HG03139 (cell line): ENCODE results near the gene CD48.
"Not testable (repeated sequence)": the region's sequence is repeated elsewhere in the genome, so short reads cannot be mapped to it uniquely, and the experiment has no call there.

Experiments
- ATAC-seq: cut with Tn5 transposase; IDR thresholded peaks from one replicate; pipeline ENCODE4 v1.9.1; 2021; ENCODE audit not compliant: unreplicated experiment

Gene CD48

DNA sequence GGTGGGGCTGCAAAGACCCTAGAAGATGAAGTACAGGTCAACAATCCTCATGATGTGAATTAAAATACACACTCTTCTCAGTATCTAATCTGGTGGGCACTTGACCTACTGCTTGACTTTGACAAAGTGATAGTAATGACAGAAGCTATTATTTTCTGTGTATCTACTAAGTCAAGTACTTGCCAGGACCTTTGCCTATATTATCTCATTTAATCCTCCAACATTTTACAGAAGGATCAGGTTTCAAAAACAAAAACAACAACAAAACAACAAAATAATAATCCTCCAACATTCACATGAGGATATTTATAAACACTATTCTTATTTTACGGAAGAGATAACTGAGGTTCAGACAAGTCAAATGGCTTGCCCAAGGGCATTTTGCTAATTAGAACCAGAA lies 4.4 kb upstream of the CD48 start:
- ATAC-seq: no peak

DNA sequence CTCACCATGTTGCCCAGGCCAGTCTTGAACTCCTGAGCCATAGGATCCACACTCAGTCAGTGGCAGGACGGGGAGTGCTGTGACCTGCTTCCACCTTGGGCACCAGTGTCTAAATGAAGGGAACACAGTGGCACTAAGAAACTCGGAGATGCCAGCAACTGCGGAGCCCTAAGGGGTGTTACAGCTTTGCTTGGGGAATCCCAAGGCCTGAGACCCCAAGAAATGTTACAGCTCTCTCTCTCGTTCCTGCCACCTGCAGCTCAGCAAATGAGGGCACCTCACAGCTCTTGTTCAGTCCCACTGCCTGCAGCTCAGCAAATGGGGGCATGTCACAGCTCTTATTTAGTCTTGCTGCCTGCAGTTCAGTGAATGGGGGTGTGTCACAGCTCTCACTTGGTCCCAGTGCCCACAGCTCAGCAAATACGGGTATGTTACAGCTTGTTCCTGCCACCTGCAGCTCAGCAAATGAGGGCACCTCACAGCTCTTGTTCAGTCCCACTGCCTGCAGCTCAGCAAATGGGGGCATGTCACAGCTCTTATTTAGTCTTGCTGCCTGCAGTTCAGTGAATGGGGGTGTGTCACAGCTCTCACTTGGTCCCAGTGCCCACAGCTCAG lies 2.5 kb upstream of the CD48 start:
- ATAC-seq: not testable (repeated sequence)

DNA sequence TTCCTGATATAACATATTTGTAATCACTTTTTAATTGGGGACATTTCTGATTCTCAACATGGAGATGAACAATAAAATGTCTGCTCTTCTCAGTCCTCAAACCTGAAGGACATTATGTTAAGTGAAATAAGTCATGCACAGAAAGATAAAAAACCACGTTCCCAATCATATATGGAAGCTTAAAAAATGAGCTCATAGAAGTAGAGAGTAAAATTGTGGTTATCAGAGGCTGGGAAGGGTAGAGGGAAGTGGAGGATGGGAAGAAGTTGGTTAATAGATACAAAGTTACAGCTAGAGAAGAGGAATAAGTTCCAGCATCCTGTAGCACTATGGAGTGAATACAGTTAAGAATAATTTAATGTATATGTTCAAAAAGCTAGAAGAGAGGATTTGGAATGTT lies 1.5 kb upstream of the CD48 start:
- no peak for ATAC-seq

DNA sequence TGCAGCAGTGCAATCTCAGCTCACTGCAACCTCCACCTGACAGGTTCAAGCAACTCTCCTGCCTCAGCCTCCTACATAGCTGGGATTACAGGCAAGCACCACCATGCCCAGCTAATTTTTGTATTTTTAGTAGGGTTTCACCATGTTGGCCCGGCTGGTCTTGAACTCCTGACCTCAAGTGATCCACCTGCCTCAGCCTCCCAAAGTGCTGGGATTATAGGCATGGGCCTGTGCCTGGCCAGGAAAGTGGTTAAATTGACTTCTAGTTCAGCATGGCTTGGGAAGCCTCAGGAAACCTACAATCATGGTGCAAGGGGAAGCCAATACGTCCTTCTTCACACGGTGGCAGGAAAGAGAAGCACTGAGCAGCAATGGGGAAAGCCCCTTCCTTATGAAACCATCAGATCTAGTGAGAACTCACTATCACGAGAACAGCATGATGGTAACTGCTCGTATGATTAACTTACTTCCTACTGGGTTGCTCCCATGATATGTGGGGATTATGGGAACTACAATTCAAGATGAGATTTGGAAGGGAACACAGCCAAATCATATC lies 981 bp upstream of the CD48 start:
- ATAC-seq: peak; percentile 29

DNA sequence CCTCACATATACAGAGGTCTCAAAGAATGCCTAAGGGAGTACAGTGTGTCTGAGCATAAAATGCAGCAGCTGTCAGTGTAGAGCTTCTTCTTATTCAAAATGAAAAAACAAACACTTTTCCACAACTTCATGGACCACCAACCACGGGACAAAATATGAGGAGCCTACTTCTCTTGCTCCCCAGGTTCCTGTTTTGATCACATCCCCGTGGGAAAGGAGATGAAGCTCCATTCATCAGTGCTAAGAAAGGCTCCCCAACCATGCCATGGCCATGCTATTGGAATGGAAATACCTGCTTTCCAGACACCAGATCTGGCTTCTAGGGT lies 383 bp downstream of the CD48 start:
- ATAC-seq: no peak

DNA sequence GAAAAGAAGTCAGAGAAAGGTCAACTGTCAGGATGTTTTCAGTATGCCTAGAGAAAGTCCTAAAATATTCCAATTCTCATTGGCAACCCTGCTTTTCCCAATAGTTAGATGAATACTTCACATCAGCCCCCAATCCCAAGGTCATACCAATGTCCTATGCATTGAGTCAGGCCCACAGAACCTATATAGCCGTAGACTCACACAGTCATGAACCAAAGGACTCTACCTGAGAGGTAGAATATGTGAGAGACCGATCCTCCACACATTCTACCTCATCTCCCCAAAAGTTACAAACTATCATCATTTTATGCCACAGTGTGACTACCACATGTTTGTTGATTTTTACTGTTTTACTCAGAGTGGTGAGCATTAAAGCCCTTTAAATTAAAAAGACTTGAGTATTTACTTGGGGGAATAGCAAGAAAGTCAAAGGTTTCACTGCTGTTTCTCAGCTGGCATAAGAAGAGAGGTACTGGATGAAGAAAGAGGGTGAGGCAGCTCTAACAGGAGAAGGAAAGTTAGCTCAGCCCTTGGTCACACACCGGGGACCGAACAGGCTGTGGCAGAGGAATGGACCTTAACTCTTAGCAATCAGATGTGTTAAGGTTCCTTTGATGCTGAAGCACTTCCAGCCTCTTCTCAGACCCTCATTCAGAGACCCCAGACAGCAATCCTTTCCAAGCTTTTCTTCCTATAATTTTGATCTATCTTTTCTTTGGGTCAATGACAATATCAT lies 937 bp downstream of the CD48 start:
- no peak for ATAC-seq

DNA sequence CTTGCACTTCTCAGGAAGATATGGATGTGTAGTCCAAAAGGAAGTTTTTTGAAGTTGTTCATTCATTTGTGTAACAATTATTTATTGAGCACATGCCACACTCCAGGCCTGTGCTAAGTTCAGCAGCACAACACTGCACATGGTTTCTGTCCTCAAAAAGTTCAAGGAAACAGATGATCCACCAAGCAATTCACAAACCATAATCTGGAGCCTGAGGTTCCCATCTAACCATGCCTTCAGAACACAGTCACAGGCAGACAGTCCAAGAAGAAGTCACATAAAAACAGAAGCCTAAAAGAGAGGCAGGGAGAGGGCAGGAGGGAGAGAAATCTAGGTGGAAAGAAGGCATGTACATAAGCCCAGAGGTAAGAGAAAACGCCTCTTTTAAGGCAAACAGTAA lies 1.9 kb downstream of the CD48 start:
- no peak for ATAC-seq

DNA sequence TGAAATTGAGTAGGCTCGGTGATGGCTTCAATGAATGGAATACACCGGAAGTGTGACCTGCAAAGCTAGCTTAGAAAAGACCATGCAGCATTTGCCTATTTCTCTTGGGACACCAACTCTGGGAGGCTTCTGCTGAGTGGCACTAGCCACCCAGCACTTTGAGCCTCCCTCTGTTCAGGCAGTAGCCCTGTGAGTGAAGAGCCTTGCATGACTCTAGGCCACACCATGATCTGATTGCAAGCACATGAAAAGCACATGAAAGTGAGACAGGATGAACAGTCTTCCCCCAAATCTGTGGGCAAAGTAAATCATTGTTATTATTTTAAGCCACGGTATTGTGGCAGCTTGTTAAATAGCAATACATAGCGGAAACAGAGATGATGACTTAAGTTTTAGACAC lies 2.8 kb downstream of the CD48 start:
- no peak for ATAC-seq

DNA sequence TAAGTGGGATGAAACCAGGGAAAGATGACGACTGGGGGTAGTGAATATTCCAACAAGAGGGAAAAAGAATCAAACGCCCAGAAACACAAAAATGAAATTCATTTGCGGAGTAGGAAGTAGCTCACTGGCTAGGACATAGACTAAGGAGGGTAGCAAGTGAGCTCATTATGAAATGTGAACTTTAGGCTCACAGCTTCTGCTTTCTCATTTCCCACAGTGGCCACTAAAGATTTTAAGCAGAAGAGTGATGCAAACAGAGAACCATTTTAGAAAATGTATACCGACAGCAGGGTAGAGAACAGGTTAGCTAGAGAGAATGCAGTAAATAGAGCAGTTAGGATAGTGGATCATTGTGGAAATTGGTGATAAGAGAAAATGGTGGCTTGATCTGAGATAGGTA lies 3.5 kb downstream of the CD48 start:
- ATAC-seq: no peak

DNA sequence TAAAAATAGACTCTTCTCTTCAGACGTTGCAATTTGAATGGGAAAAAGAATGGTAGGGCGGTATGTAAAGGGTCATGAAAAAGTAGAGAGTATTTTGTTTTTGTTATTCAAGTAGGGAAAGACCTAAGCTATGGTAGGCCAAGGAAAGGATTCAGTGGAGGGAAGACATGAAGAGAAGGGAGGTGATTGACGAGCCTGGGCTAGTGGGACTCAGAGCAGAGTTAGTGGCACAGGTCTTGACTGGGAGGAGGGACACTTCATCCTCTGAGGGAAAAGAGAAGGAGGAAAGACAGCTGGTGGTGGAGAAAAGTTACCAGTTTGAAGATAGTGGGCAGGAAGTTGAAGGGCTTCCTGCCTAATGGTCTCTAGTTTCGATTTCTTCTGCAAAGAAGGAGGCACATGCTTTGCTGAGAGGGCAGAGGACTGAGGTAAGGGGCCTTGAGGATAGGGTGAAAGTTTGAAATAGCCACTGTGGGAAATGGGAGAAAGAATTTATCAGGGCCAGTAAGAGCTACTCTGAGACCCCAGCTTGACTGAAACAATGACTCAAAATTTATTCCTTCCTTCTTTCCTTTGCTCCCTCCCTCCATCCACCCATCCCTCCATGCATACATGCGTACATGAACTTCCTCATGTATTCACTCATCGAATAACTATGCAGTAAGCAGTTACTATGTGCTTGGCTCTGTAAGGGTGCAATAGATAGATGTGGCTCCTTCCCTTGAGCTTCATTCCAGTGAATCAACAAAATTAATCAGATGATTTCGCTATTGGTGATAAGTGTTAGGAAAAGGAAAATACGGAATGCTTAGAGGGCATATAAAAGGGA lies 4.2 kb downstream of the CD48 start:
- ATAC-seq: no peak

DNA sequence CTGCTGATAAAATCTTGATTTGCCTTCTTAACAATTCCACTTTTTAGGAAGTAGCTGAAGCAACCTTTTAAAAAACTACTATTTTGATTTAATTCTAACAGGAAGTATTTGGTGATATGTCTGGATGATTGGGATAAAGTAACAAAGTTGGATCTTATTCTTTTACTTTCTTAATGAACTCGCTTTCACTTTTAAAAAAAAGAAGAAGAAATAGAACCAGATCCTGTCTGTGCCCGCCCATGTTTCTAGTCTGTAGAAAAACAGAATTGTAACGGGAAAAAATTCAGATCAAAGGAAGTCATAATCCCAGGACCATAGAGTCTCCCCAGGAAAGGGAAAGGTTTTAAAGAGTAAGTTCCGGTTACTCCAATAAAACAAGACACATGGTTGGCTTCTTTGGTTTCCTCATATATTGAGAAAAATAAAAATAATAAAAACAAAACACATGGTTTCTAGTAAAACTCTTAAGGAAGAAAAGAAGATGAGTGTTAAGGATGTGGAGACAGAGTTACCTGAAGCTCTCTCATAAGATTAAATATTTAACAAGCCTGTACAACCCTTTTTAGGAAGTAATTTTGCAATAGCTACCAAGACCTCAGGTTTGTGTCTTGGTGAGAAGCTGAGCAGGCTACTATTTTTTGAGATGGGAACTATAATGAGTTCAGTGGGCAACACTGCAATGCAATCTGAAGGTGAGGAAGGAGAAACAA lies 4.9 kb downstream of the CD48 start:
- no peak for ATAC-seq

DNA sequence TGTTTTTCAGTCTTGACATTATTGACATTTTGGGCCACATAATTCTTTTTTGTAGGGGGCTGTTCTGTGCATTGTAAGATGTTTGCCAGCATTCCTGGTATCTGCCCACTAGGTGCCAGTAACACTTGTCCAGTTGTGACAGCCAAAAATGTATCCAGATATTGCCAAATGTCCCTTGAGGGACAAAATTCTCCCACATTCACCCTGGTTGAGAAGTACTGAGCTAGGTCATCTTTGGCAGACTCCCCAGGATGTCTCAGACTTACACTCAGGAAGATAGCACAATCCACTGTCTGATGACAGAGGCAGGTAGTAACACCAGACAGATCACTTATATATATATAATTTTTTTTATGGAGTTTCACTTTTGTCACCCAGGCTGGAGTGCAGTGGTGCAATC lies 5.9 kb downstream of the CD48 start:
- ATAC-seq: no peak

DNA sequence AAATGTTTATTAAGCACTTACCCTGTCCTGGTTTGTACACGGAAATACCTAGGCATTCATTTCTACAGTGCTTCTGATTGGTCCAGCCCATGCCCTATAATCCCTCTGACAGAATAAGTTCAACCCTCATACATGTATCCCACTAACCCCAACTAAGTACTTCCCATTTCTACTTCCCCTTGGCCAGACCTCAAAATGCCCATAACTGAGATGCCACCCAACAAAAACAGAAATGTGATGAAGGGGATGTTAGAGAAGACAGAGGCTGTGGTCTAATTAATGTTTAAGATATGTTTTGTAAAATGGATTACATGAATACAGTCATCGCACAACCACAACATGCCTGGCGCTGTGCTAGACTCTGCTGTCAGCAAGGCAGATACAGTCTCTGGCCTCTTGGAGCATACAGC lies 6.4 kb downstream of the CD48 start:
- ATAC-seq: not testable (repeated sequence)

DNA sequence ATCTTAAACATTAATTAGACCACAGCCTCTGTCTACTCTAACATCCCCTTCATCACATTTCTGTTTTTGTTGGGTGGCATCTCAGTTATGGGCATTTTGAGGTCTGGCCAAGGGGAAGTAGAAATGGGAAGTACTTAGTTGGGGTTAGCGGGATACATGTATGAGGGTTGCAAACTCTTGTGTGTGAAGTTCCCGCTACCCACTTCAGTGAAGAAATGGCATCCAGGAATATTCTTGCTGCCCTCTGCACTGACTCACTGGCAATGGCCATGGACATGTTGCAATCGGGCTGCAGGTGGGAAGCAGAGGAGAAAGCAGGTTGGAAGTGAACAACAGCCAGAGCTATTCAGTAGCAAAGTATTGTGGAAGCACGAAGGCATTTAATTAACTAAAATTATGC lies 7.4 kb downstream of the CD48 start:
- no peak for ATAC-seq

DNA sequence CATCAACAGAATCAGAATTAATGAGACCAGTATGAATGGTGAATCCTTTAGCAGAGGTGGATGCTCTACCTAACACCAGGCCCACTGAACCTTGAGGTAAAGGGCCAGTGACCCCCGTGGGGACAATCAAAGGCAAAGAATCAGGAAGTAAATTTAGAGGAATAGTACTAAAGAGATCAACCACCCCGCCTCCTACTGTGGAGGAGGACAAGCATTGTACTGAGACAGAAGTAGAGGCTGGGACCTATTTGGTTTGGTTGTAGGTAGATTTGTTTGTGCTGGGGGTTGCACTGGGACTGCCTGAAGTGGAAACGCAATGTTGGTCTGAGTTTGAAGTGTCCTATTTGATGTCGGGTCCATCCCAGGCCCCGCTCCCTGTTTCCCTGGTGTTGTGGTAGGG lies 9.5 kb downstream of the CD48 start:
- ATAC-seq: no peak

DNA sequence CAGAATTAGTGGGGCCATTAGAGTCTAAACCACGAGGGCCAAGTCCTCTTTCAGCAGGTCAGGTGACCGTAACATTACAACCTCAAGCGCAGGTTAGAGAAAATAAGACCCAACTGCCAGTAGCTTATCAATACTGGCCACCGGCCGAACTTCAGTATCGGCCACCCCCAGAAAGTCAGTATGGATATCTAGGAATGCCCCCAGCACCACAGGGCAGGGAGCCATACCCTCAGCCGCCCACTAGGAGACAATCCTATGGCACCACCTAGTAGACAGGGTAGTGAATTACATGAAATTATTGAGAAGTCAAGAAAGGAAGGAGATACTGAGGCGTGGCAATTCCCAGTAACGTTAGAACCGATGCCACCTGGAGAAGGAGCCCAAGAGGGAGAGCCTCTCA lies 19.2 kb downstream of the CD48 start:
- ATAC-seq: not testable (repeated sequence)

DNA sequence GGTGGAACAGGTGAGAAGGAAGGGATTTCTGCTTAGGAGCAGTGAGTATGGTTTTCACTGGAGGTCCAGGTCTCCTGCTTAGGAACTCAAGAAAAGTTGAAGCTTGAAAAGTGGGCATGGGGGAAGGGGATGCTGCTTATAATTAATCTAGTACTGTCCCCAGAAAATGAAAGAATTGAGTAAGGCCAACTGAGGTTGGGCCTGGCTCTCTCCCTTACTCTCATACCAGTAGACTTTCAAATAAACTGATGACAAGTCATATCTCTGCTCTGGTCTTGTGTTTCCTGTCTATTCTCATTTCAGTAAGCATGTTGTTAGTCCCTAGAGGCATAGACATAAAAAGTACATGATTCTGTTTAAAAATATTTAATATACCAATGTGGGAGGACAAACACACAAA lies 26.4 kb downstream of the CD48 start:
- ATAC-seq: no peak

DNA sequence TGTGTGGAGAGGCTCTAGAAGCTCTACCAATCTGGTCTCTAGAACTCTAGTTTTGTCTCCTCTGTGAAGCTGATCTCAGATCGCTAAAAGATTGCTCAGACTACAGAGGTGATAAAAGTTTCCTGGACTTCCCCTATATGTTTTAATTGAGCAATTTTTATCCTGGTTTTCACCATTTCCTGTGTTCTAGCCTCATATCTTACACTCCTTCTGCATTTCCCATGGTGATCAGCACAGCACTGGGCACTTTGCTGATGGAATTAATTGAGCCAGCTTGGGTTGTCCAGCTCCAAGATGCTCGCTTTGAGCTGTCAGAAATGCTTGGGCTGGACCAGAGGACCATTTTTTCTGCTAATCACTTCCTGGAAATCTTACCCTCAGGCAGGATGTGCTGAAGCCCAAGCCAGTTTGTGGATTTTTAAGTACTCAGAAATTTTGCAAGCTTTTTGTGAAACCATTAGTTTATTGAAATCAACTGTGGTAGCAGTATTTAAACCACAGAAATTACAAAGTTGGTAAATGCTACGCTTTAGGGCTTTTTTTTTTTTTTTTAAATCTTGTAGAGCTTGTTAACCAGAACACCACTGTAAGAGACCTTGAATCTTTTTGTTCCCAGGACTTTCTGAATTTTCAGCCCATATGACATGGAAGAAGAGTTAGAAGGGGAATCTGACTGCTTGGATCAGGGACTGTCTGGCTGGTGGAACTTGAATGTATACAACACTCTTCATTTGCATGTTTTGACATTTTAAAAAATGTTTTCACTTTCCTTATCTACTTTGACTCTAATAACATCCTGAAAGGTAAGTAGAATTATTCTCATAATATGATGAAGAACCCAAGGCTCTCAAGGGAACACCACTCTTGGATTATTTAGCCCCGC lies 28.4 kb downstream of the CD48 start:
- ATAC-seq: no peak

DNA sequence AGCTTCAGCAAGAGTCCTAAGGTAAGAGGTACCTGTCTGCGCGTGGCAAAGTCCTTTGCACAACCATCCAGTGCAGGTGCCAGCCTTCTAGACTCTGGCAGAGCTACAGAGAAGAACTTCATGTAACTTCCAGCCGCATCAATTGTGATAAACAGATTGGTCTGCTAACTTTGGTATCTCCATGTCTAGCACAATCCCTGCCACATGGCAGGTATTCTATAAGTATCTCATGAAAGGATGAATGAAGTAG lies 29.8 kb downstream of the CD48 start:
- no peak for ATAC-seq

DNA sequence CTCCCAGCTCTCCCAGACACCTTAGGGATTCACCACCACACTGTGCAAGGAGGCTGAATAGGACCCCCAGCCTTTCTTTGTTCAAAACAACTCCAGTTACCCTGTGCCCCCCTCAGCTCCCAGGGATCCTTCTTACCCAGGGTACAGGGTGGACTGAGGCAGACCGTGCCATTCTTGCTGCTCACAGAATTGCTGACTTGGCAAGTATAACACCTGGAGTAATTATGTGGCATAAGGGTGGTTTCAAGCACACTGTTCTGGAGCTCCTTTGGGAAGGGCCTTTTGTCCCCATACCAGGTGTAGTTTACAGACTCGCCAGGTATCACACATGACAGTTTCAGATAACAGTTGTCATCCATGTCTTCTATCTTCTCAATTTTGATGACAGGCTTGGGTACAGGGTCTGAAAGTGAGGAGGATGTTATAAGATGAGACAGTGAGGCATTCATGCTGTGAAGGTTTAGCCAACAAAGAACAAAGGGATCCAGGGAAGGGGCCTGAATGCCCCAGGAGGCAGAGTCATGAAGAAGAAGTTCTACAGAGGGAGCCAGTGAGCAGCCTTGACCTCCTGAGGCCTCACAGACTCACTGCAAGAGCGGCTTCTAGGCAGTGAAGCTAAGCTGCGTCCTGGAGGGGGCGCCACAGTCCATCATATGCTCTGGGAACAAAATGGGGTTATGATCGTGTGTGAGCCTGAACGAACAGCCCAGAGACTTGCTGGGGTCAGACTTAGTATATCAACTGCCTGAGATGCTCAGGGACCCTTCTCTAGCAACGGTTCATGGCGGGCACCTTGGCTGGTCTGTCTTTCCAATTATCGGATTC lies 30.3 kb downstream of the CD48 start:
- ATAC-seq: no peak
